Measurements from ENCODE around the gene SLC16A10. TPM values are rescaled to one million over a fixed set of nuclear protein-coding genes. Genes with fewer than 3 reads are reported as not detected.

The SLC16A10 gene
- total and polyA plus RNA-seq, 2 of the 13 experiments (the other 11 are each of a cell fraction or from before 2014, with no cell fraction given): 8.2 to 20.1 TPM

- DNase-seq (ENCODE audit: low spot score): no peak
- Histone ChIP-seq H3K4me2 (ENCODE audit: low read depth, low read length) (no peak overlapping the region), H3K36me3 (replicated peaks in 1 of 2; ENCODE audit: control insufficient read depth in 1 of 2, insufficient read depth in 2 of 2, low read length in 2 of 2) (no peaks in the 10 kb centered on the region), H3K27me3 (ENCODE audit: control insufficient read depth in 1 of 2, insufficient read depth in 2 of 2, low read length in 2 of 2) (no peaks in the 10 kb centered on the region), H3K27ac (ENCODE audit: extremely low read length, insufficient read depth, low read length) (no peak overlapping the region), H2AFZ (ENCODE audit: low read length) (no peak overlapping the region), H3K9me3 (ENCODE audit: low read length) (peaks cover 9% of the 10 kb centered on the region), H3K9ac (ENCODE audit: insufficient read depth, low read depth, low read length) (no peak overlapping the region), H4K20me1 (ENCODE audit: insufficient read depth, low read length) (no peaks in the 10 kb centered on the region), H3K79me2 (ENCODE audit: insufficient read depth, low read length) (no peaks in the 10 kb centered on the region), H3K4me1 (ENCODE audit: insufficient read depth, low read length) (no peaks in the 10 kb centered on the region), H3K4me3 (replicated peaks in 1 of 3; ENCODE audit: insufficient read depth in 1 of 3, low read depth in 2 of 3, low read length in 3 of 3) (no peak overlapping the region)
- FAIRE-seq: no peak
- no TSS peak for BruUV-seq (replicated peaks)
- CTCF ChIA-PET (ENCODE audit: low intra/inter-chr PET ratio, low total read pairs): no interaction called here
- no peak for TF ChIP-seq ZNF607 (CRISPR knock-in tag; IDR thresholded peaks at IDR 0.05; ENCODE audit: borderline replicate concordance)
- TF ChIP-seq ZNF230 (CRISPR knock-in tag; IDR thresholded peaks at IDR 0.05): no peak
- TF ChIP-seq SAFB2 (CRISPR knock-in tag; IDR thresholded peaks at IDR 0.05; ENCODE audit: borderline replicate concordance, low read depth): no peak
- no peak for TF ChIP-seq CBX2 (IDR thresholded peaks at IDR 0.05; ENCODE audit: low read depth, low read length)
- TF ChIP-seq CBX2 (CRISPR knock-in tag; IDR thresholded peaks at IDR 0.05; ENCODE audit: low read depth): no peak
- TF ChIP-seq ZNF563 (CRISPR knock-in tag; IDR thresholded peaks at IDR 0.05): no peak
- no peak for TF ChIP-seq GPBP1L1 (CRISPR knock-in tag; IDR thresholded peaks at IDR 0.05)
- TF ChIP-seq ZNF780A (CRISPR knock-in tag; IDR thresholded peaks at IDR 0.05): no peak
- TF ChIP-seq WIZ (CRISPR knock-in tag; IDR thresholded peaks at IDR 0.05): no peak
- TF ChIP-seq PITX1 (CRISPR knock-in tag; IDR thresholded peaks at IDR 0.05): no peak
- no peak for ATAC-seq
- in situ Hi-C loops (cut with HindIII; ENCODE audit: extremely low pct_ligation_motif_present, low pct_unique_long_range_greater_than_20kb) (no loop called here), intact Hi-C loops (cut with micrococcal nuclease; ENCODE audit: unreplicated experiment) (no loop called here)
- 97% methylated on average over 2 of the region's 2 CpGs for WGBS (ENCODE audit: low lambda C conversion rate)
- POLR2A ChIA-PET: no interaction called here
Measured at GRCh38 chr6:111161650-111162049, 74.3 kb downstream of the SLC16A10 start.
